Measurements from ENCODE around the gene ATG5. TPM values are rescaled to one million over a fixed set of nuclear protein-coding genes. Genes with fewer than 3 reads are reported as not detected.

The ATG5 gene
- total RNA-seq, 2 donors from 2014 or later: 21.1 to 26.5 TPM

DNA sequence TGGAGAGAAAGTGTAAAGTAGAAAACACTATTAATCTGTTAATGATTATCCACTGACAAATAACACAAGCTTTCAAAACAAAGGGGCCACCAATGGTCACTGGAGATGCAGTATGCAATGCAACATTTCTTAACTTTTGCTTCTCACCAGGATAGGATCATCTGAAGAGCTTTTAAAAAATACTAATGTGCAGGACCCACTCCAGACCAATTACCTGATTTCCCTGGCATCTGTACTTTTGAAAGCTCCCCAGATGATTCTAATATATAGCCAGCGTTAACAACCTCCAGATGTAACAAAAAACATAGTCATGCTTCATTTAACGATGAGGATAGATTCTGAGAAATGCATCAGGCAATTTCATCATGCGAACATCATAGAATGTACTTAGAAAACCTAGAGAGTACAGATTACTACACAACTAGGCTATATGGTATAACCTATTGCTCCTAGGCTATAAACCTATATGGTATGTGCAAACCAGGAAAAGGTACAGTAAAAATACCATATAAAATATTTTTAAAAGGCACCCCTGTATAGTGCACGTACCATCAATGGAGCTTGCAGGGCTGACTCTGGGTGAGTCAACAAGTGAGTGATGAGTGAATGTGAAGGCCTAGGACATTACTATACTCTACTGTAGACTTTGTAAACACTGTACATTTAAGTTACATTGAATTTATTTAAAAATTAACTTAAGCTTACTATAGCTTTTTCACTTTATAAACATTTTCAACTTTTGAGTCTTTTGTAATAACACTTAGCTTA is 69.2 kb downstream of the ATG5 start:
- Histone ChIP-seq H3K27me3 (no peaks in the 10 kb centered on the region), H3K4me1 (peaks cover 6% of the 10 kb centered on the region), H3K36me3 (replicated peaks in 1 of 2; ENCODE audit: insufficient read depth in 1 of 2, low read depth in 2 of 2) (no peaks in the 10 kb centered on the region), H3K4me3 (no peak overlapping the region), H3K9me3 (no peaks in the 10 kb centered on the region), H3K27ac (no peak overlapping the region)
- TF ChIP-seq POLR2A (IDR thresholded peaks at IDR 0.05): no peak
- TF ChIP-seq, protein P1, sequence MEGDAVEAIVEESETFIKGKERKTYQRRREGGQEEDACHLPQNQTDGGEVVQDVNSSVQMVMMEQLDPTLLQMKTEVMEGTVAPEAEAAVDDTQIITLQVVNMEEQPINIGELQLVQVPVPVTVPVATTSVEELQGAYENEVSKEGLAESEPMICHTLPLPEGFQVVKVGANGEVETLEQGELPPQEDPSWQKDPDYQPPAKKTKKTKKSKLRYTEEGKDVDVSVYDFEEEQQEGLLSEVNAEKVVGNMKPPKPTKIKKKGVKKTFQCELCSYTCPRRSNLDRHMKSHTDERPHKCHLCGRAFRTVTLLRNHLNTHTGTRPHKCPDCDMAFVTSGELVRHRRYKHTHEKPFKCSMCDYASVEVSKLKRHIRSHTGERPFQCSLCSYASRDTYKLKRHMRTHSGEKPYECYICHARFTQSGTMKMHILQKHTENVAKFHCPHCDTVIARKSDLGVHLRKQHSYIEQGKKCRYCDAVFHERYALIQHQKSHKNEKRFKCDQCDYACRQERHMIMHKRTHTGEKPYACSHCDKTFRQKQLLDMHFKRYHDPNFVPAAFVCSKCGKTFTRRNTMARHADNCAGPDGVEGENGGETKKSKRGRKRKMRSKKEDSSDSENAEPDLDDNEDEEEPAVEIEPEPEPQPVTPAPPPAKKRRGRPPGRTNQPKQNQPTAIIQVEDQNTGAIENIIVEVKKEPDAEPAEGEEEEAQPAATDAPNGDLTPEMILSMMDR (IDR thresholded peaks at IDR 0.05): no peak
- 93 to 95% methylated on average over 4 of the region's 4 CpGs for WGBS, 2 donors
- DNase-seq: no peak
- intact Hi-C loops (cut with DNase I): no loop called here
- ATAC-seq: no peak

DNA sequence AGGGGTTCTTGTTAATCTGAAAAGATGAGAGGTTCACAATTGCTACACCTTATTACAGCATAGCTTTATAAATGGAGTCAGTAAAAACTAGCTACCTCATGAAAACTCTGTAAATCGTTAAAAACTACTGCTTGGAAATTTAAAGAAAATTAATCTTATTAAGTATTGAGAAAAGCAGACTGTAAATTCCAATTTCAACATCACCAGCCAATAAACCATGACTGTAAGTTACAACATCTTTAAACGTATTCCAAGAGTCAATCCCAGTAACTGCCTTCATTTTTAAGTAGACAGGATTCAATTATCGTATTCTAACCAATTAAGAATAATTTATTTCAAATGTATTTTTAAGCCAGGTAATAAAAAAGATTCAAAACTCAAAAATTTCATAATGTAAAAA is 70.3 kb downstream of the ATG5 start:
- 84 to 89% methylated on average over 3 of the region's 3 CpGs for WGBS, 2 donors
- Histone ChIP-seq H3K4me1 (no peaks in the 10 kb centered on the region), H3K27ac (no peak overlapping the region), H3K4me3 (no peak overlapping the region), H3K9me3 (no peaks in the 10 kb centered on the region), H3K27me3 (no peaks in the 10 kb centered on the region), H3K36me3 (replicated peaks in 1 of 2; ENCODE audit: insufficient read depth in 1 of 2, low read depth in 2 of 2) (no peaks in the 10 kb centered on the region)
- ATAC-seq (no peak), DNase-seq (no peak)
- TF ChIP-seq, protein P1 (IDR thresholded peaks at IDR 0.05): no peak
- TF ChIP-seq POLR2A (IDR thresholded peaks at IDR 0.05): no peak
- intact Hi-C loops (cut with DNase I): no loop called here

DNA sequence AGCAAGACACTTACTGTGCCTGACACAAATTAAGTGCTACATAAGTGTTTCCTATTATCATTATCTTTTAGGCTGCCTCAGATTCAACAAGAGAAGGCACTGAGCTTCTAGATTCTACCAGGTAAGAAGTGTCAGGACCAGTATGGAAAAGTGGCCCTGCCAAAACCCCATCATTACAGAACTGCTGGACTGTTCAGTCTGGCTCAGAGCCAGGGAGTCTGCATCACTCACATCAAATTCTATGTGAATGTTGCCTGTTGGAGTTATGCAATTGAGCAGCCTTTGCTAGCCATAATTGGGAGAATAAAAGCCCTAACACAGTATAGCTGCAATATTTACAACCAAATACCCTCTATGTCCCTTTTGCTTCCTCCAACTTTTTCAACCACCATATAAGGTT is 70.9 kb downstream of the ATG5 start:
- H3K36me3 ChIP-seq (replicated peaks in 1 of 2; ENCODE audit: insufficient read depth in 1 of 2, low read depth in 2 of 2): no peaks in the 10 kb centered on the region
- ATAC-seq (no peak), DNase-seq (no peak)
- no peak for TF ChIP-seq POLR2A (IDR thresholded peaks at IDR 0.05)
- TF ChIP-seq, protein P1 (IDR thresholded peaks at IDR 0.05): no peak
- intact Hi-C loops (cut with DNase I): no loop called here
- H3K9me3 ChIP-seq: no peaks in the 10 kb centered on the region
- H3K27me3 ChIP-seq: no peaks in the 10 kb centered on the region
- H3K4me1 ChIP-seq: no peaks in the 10 kb centered on the region
- no peak overlapping the region for H3K4me3 ChIP-seq
- H3K27ac ChIP-seq: no peak overlapping the region

DNA sequence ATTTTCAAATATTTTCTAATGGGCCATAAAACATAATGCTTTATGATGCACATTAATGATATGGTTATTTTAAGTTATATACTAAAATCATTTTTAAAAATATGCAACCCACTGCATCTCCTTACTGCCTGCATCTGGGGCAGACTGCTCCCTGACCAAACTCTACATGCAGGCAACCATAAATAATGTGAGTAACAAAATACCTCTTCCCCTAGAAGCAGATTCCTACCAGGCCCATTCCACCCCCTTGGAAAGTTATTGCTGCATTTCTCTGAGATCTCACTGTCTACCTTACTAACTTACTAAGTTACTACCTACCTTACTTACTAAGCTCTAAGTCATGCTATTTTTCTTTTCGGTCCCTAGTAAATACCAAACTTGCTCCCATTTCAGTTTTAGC is 71.8 kb downstream of the ATG5 start:
- Histone ChIP-seq H3K4me1 (no peaks in the 10 kb centered on the region), H3K27ac (no peak overlapping the region), H3K27me3 (no peaks in the 10 kb centered on the region), H3K9me3 (no peaks in the 10 kb centered on the region), H3K36me3 (replicated peaks in 1 of 2; ENCODE audit: insufficient read depth in 1 of 2, low read depth in 2 of 2) (no peaks in the 10 kb centered on the region), H3K4me3 (no peak overlapping the region)
- 85 to 100% methylated on average over 1 of the region's 1 CpG for WGBS, 2 donors
- TF ChIP-seq, protein P1 (IDR thresholded peaks at IDR 0.05): no peak
- no peak for TF ChIP-seq POLR2A (IDR thresholded peaks at IDR 0.05)
- ATAC-seq: no peak
- DNase-seq: no peak
- intact Hi-C loops (cut with DNase I): no loop called here

DNA sequence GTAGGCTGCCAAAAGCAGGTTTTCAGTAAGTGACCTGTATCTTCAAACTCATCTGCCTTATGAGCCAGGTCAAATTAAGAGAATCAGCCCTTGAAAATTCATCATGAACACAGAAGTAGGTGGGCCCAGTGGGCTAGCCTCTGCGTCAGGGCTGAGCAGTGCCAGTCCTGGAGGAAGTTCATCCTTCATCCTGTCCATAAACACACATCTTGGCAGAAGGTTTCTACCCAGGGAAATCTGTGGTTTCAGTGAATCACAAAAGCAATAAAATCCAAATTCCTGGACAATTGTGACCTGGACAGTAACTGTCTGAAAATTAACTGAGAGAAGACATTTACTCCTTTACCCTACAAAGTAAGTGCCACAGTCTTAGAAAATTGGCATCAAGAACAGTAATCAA is 72.4 kb downstream of the ATG5 start:
- Histone ChIP-seq H3K9me3 (no peaks in the 10 kb centered on the region), H3K27ac (no peak overlapping the region), H3K4me3 (no peak overlapping the region), H3K4me1 (no peaks in the 10 kb centered on the region), H3K36me3 (replicated peaks in 1 of 2; ENCODE audit: insufficient read depth in 1 of 2, low read depth in 2 of 2) (no peaks in the 10 kb centered on the region), H3K27me3 (no peaks in the 10 kb centered on the region)
- no peak for TF ChIP-seq POLR2A (IDR thresholded peaks at IDR 0.05)
- TF ChIP-seq, protein P1 (IDR thresholded peaks at IDR 0.05): no peak
- ATAC-seq (no peak), DNase-seq (no peak)
- intact Hi-C loops (cut with DNase I): no loop called here
- 67 to 72% methylated on average over 1 of the region's 1 CpG for WGBS, 2 donors
